PC-3 (cell line): Measurements from ENCODE around the gene SLCO3A1. TPM values are rescaled to one million over a fixed set of nuclear protein-coding genes. Genes with fewer than 3 reads are reported as not detected.

Source experiments
- ATAC-seq: fragments of 200-7000 bp; cut with Tn5 transposase; 2 replicates; pipeline ENCODE4 v1.9.1; 2020; ENCODE audit warnings: mild to moderate bottlenecking, moderate library complexity
- BruUV-seq: library from RNA; stranded (reverse); fragments of 400-500 nt; replicated peaks from 2 replicates; lab custom pipeline; 2021; lab: Mats Ljungman, UMichigan
- CTCF ChIA-PET: fragments of 300-600 bp; sonication (Branson Sonifier 250); formaldehyde crosslinking; loops from one replicate; lab custom pipeline; 2022; ENCODE audit warnings: antibody characterized with exemption; lab: Charles Lee
- POLR2A ChIA-PET: fragments of 300-600 bp; sonication (Branson Sonifier 250); formaldehyde crosslinking; loops from one replicate; lab custom pipeline; 2022; ENCODE audit warnings: antibody characterized with exemption; ENCODE audit not compliant: unreplicated experiment; lab: Charles Lee
- DNase-seq: peaks from one replicate; pipeline ENCODE4 v3.0.0-alpha.2; 2015
- H2AFZ ChIP-seq: fragments of 300-600 bp; sonication (generic); 2 replicates; pipeline ENCODE4 v1.6.0; 2016; ENCODE audit warnings: antibody characterized with exemption, low read length
- H3F3A ChIP-seq: fragments of 300-600 bp; sonication (generic); one replicate; pipeline ENCODE4 v1.6.0; 2017; ENCODE audit warnings: antibody characterized with exemption, low read length, control low read depth, mild to moderate bottlenecking; ENCODE audit not compliant: unreplicated experiment
- H3K27ac ChIP-seq: fragments of 300-600 bp; sonication (generic); 2 replicates; pipeline ENCODE4 v1.5.1; 2016; ENCODE audit warnings: mild to moderate bottlenecking, low read length
- H3K27me3 ChIP-seq: fragments of 300-600 bp; sonication (generic); 2 replicates; pipeline ENCODE4 v1.6.1; 2016; ENCODE audit warnings: low read length, mixed read lengths
- H3K36me3 ChIP-seq: fragments of 300-600 bp; sonication (generic); 2 replicates; pipeline ENCODE4 v1.6.1; 2016; ENCODE audit warnings: low read depth, mixed run types, low read length, mixed read lengths
- H3K4me1 ChIP-seq: fragments of 300-600 bp; sonication (generic); 2 replicates; pipeline ENCODE4 v1.5.1; 2016; ENCODE audit warnings: low read length; ENCODE audit not compliant: insufficient read depth
- H3K4me2 ChIP-seq: fragments of 300-600 bp; sonication (generic); 2 replicates; pipeline ENCODE4 v1.6.0; 2016; ENCODE audit warnings: low read length
- H3K4me3 ChIP-seq: fragments of 300-600 bp; sonication (generic); 2 replicates; pipeline ENCODE4 v1.5.1; 2016; ENCODE audit warnings: mild to moderate bottlenecking, low read length, mixed read lengths
- H3K79me2 ChIP-seq: fragments of 300-600 bp; sonication (generic); 2 replicates; pipeline ENCODE4 v1.6.1; 2017; ENCODE audit warnings: low read length, mixed read lengths
- H3K9ac ChIP-seq: fragments of 300-600 bp; sonication (generic); 2 replicates; pipeline ENCODE4 v1.6.0; 2016; ENCODE audit warnings: mild to moderate bottlenecking, low read length
- H3K9me2 ChIP-seq: fragments of 300-600 bp; sonication (generic); replicated peaks from 2 replicates; pipeline ENCODE4 v1.6.1; 2016; ENCODE audit warnings: mixed run types, low read length, mixed read lengths
- H3K9me3 ChIP-seq: fragments of 300-600 bp; sonication (generic); 2 replicates; pipeline ENCODE4 v1.6.1; 2016; ENCODE audit warnings: low read length, mixed read lengths
- H4K20me1 ChIP-seq: fragments of 300-600 bp; sonication (generic); 2 replicates; pipeline ENCODE4 v1.6.1; 2016; ENCODE audit warnings: low read length, mixed read lengths
- CTCF ChIP-seq: fragments of 300-600 bp; sonication (generic); conservative IDR thresholded peaks from 2 replicates; pipeline ENCODE4 v1.5.1; 2017; ENCODE audit warnings: antibody characterized with exemption, low read depth, mild to moderate bottlenecking, low read length
- EZH2 ChIP-seq: fragments of 300-600 bp; sonication (generic); IDR thresholded peaks from one replicate; pipeline ENCODE4 v1.6.1; 2017; ENCODE audit warnings: antibody characterized with exemption, mild to moderate bottlenecking, low read length; ENCODE audit not compliant: unreplicated experiment
- EZH2phosphoT487 ChIP-seq: fragments of 300-600 bp; sonication (generic); IDR thresholded peaks from 2 replicates; pipeline ENCODE4 v1.6.1; 2018; ENCODE audit warnings: mild to moderate bottlenecking, antibody characterized with exemption, low read length, borderline replicate concordance
- intact Hi-C: fragments of 100-400 bp; cut with micrococcal nuclease; formaldehyde crosslinking; loops from 2 replicates; pipeline ENCODE4 v1.9.0; 2023
- total RNA-seq: library from RNA; depleted of rRNA; stranded (reverse); fragments of >200 nt; gene quantifications from 2 replicates; pipeline ENCODE4 v1.2.3, GENCODE V29; 2014

The SLCO3A1 gene
- total RNA-seq, 1 experiment from 2014 or later = 0.07 TPM

DNA sequence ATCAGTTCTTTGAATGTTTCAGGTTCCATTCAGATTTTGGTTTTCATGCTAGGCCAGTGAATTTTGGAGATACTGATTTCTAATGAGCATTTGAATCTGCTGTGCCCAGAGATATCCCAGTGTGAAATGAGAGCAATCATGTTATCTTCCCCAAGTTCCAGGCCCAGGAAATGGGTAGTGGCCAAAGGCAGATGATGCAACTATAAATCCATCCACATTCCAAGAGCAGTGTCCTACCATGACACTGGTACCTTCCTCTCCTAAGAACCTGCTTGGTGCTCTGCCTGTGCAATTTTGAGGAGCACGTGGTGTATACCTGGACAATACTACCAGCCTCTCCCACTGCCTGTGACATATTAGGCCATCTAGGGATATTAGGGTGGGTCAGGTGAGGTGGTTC, 186.8 kb downstream of the SLCO3A1 start:
- Histone ChIP-seq H3F3A (no peaks in the 10 kb centered on the region), H4K20me1 (no peaks in the 10 kb centered on the region), H3K36me3 (no peaks in the 10 kb centered on the region), H3K4me2 (no peak overlapping the region), H3K79me2 (no peaks in the 10 kb centered on the region), H3K4me3 (no peak overlapping the region), H3K9me2 (no peaks in the 10 kb centered on the region), H3K9ac (no peak overlapping the region), H3K4me1 (no peaks in the 10 kb centered on the region), H2AFZ (no peak overlapping the region), H3K9me3 (no peaks in the 10 kb centered on the region), H3K27me3 (no peaks in the 10 kb centered on the region), H3K27ac (no peak overlapping the region)
- DNase-seq (no peak), ATAC-seq (no peak)
- TF ChIP-seq EZH2phosphoT487 = no peak
- TF ChIP-seq CTCF = no peak
- TF ChIP-seq EZH2 = no peak
- intact Hi-C loops = no loop called here
- no TSS peak for BruUV-seq
- ChIA-PET CTCF (no interaction called here), POLR2A (no interaction called here)

DNA sequence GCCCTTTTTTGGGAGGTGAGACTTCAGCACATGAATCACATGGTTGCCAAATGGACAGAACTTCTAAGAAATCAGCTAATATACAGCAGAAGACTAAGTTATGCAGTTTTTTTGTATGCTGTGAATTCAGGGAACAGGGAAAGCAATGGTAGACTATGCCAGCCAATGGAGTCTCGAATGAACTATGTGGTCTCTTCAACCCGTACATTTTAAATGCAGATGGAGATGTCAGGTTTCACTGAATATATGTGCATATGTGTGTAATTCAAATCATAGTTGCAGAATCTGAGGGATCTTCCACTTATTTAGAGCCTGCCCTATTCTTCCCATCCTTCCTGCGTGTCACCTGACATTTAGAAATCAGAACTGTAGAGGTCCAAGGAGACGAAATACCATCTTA, 187.9 kb downstream of the SLCO3A1 start:
- no peaks in the 10 kb centered on the region for H3F3A ChIP-seq
- H3K9ac ChIP-seq = no peak overlapping the region
- CTCF ChIA-PET = no interaction called here
- no peak overlapping the region for H3K4me2 ChIP-seq
- ATAC-seq (no peak), DNase-seq (no peak)
- H3K27me3 ChIP-seq = no peaks in the 10 kb centered on the region
- H3K4me1 ChIP-seq = no peaks in the 10 kb centered on the region
- H3K9me3 ChIP-seq = no peaks in the 10 kb centered on the region
- no peaks in the 10 kb centered on the region for H3K36me3 ChIP-seq
- intact Hi-C loops = no loop called here
- no TSS peak for BruUV-seq
- TF ChIP-seq EZH2 (no peak), CTCF (no peak)
- no peaks in the 10 kb centered on the region for H3K9me2 ChIP-seq
- no peak overlapping the region for H3K4me3 ChIP-seq
- no peak overlapping the region for H2AFZ ChIP-seq
- POLR2A ChIA-PET = no interaction called here
- no peaks in the 10 kb centered on the region for H4K20me1 ChIP-seq
- H3K79me2 ChIP-seq = no peaks in the 10 kb centered on the region
- H3K27ac ChIP-seq = no peak overlapping the region

- Histone ChIP-seq H3K9me3 (no peaks in the 10 kb centered on the region), H3K9me2 (no peaks in the 10 kb centered on the region), H3K4me1 (no peaks in the 10 kb centered on the region), H4K20me1 (no peaks in the 10 kb centered on the region), H3K27me3 (no peaks in the 10 kb centered on the region), H3K36me3 (no peaks in the 10 kb centered on the region), H3K9ac (no peak overlapping the region), H3K27ac (no peak overlapping the region), H3K4me2 (no peak overlapping the region), H3F3A (no peaks in the 10 kb centered on the region), H3K4me3 (no peak overlapping the region), H2AFZ (no peak overlapping the region), H3K79me2 (no peaks in the 10 kb centered on the region)
- BruUV-seq = no TSS peak
- ChIA-PET POLR2A (no interaction called here), CTCF (no interaction called here)
- DNase-seq (no peak), ATAC-seq (no peak)
- intact Hi-C loops = no loop called here
- TF ChIP-seq CTCF = no peak
- no peak for TF ChIP-seq EZH2phosphoT487
- TF ChIP-seq EZH2 = no peak
These were observed 189.8 kb downstream of the SLCO3A1 start for GRCh38 chr15:92043283-92043682.
